ENCODE results near the gene OR52W1. TPM values are rescaled to one million over a fixed set of nuclear protein-coding genes. Genes with fewer than 3 reads are reported as not detected.

The OR52W1 gene
- total RNA-seq, 1 experiment from 2014 or later = not detected

DNA sequence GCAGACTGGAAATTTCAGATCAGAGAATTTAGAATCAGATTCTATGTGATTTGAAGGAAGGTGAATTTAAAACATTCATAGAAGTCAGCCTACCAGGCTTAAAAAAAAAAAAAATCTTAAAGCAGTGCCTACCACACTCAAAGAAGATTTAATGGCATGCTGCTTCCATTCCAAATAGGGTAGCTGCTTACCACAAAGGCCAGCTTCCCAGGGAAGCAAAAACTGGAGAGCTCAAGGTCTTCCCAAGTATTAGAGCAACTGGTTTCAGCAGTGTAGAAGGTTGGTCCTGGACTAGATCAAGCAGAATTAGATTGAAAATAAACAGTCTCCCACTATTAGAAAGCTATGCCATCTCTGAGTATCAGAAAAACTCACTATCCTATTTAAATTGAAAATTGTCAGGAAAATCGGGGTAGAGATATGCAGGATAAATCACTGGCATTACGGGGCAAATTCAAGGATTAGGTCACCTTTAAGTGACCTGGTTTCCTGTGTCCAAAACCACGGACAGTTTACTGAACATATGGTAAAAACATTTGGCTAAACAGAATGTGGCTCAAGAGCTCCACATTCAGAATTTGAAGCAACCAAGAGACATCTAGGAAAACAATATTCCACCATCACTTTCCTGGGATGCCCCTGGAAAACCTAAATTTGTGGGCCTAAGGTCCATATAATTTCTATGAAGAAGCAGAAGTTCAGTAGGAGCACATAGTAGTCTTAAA lies 7.6 kb downstream of the OR52W1 start:
- Mint-ChIP-seq H3K36me3 (ENCODE audit: insufficient read depth, unreplicated experiment) (peaks cover 4% of the 10 kb centered on the region), H3K9me3 (ENCODE audit: low read depth, unreplicated experiment) (no peaks in the 10 kb centered on the region), H3K27me3 (ENCODE audit: unreplicated experiment) (no peaks in the 10 kb centered on the region), H3K4me3 (ENCODE audit: low read depth, unreplicated experiment) (no peak overlapping the region), H3K27ac (ENCODE audit: unreplicated experiment) (no peak overlapping the region), H3K4me1 (ENCODE audit: low read depth, unreplicated experiment) (peaks cover 9% of the 10 kb centered on the region)
- intact Hi-C loops (cut with micrococcal nuclease; ENCODE audit: unreplicated experiment) = no loop called here
- TF ChIP-seq, protein P1, sequence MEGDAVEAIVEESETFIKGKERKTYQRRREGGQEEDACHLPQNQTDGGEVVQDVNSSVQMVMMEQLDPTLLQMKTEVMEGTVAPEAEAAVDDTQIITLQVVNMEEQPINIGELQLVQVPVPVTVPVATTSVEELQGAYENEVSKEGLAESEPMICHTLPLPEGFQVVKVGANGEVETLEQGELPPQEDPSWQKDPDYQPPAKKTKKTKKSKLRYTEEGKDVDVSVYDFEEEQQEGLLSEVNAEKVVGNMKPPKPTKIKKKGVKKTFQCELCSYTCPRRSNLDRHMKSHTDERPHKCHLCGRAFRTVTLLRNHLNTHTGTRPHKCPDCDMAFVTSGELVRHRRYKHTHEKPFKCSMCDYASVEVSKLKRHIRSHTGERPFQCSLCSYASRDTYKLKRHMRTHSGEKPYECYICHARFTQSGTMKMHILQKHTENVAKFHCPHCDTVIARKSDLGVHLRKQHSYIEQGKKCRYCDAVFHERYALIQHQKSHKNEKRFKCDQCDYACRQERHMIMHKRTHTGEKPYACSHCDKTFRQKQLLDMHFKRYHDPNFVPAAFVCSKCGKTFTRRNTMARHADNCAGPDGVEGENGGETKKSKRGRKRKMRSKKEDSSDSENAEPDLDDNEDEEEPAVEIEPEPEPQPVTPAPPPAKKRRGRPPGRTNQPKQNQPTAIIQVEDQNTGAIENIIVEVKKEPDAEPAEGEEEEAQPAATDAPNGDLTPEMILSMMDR (IDR thresholded peaks at IDR 0.05; ENCODE audit: unreplicated experiment) = no peak
- no peak for DNase-seq
- CTCF ChIA-PET = no interaction called here
- no TSS peak for BruUV-seq (replicated peaks)

DNA sequence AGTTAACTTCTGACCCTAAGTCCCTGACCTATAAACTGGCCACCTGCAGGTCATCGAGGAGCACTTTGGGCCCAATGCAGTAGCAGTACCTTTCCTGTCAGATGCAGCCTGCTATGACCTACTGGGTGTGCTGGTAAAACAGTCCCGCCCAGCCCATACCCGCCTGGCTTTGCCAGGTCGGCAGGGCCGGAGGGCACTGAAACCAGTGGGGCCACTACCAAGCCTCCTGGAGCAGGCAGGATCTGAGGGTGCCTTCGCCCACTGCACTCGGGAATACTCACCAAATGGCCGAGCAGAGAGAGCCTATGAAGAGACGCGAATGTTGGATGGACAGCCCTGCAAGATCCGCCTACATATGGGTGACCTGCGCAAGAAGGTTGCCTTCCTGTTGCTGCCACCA lies 10.8 kb downstream of the OR52W1 start:
- TF ChIP-seq, protein P1 (IDR thresholded peaks at IDR 0.05; ENCODE audit: unreplicated experiment) = no peak
- CTCF ChIA-PET = no interaction called here
- no peak overlapping the region for H3K4me3 Mint-ChIP-seq (ENCODE audit: low read depth, unreplicated experiment)
- H3K9me3 Mint-ChIP-seq (ENCODE audit: low read depth, unreplicated experiment) = no peaks in the 10 kb centered on the region
- DNase-seq = no peak
- H3K4me1 Mint-ChIP-seq (ENCODE audit: low read depth, unreplicated experiment) = peaks cover 9% of the 10 kb centered on the region
- no peak overlapping the region for H3K27ac Mint-ChIP-seq (ENCODE audit: unreplicated experiment)
- peaks cover 4% of the 10 kb centered on the region for H3K36me3 Mint-ChIP-seq (ENCODE audit: insufficient read depth, unreplicated experiment)
- no TSS peak for BruUV-seq (replicated peaks)
- H3K27me3 Mint-ChIP-seq (ENCODE audit: unreplicated experiment) = no peaks in the 10 kb centered on the region
- intact Hi-C loops (cut with micrococcal nuclease; ENCODE audit: unreplicated experiment) = no loop called here

DNA sequence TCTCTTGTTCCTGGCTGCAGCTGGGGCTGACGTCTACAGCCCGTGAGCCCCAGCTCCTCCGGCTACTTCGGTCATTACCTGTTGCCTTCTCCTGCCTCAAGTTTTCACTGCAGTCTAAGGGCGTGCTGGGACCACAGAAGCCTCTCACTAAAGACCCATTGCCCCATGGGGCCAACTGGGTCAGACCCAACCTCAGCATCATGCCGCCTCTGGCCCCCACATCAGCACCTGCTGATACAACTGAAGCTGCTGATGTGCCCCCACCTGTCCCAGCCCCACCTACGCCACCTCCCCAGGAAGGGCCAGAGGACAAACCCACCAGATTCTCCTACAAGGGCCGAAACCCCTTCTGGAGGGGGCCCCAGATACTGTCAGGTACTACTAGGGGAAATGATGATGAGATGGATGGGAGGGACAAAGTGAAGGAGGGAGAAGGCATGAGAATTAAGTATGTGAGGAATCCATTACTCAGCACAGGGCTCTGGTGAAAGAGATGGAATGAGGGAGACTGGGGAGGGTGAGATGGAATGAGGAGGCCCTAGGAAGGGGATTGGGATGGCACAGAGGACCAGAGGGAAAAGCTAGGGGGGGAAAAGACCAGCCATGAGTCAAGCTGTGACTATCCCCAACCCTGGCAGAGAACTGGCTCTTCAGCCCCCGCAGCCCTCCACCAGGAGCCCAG lies 11.4 kb downstream of the OR52W1 start:
- Mint-ChIP-seq H3K36me3 (ENCODE audit: insufficient read depth, unreplicated experiment) (peaks cover 4% of the 10 kb centered on the region), H3K27me3 (ENCODE audit: unreplicated experiment) (no peaks in the 10 kb centered on the region), H3K9me3 (ENCODE audit: low read depth, unreplicated experiment) (no peaks in the 10 kb centered on the region), H3K27ac (ENCODE audit: unreplicated experiment) (no peak overlapping the region), H3K4me3 (ENCODE audit: low read depth, unreplicated experiment) (no peak overlapping the region), H3K4me1 (ENCODE audit: low read depth, unreplicated experiment) (peaks cover 9% of the 10 kb centered on the region)
- DNase-seq = no peak
- intact Hi-C loops (cut with micrococcal nuclease; ENCODE audit: unreplicated experiment) = no loop called here
- TF ChIP-seq, protein P1 (IDR thresholded peaks at IDR 0.05; ENCODE audit: unreplicated experiment) = no peak
- BruUV-seq (replicated peaks) = no TSS peak
- CTCF ChIA-PET = no interaction called here

DNA sequence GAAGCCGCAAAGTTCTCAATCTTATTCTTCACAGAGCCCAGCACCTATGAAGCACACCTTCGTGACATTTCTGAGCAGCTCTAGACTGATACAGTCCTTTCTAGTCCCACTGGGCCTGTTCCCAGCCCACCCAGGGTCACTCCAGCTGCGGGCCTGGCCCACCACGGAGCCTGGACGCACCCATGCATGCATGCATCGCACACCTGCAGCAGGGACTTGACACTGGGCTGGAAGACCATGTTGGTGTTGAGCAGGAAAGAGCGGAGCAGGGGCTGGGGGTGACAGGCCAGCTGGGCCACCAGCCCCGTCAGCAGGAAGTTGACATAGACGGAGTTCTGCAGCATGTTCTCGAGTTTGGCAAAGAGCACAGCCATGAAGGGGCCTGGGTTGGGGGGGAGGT lies 15.5 kb downstream of the OR52W1 start:
- CTCF ChIA-PET = no interaction called here
- H3K27ac Mint-ChIP-seq (ENCODE audit: unreplicated experiment) = no peak overlapping the region
- peaks cover 3% of the 10 kb centered on the region for H3K4me1 Mint-ChIP-seq (ENCODE audit: low read depth, unreplicated experiment)
- intact Hi-C loops (cut with micrococcal nuclease; ENCODE audit: unreplicated experiment) = no loop called here
- TF ChIP-seq, protein P1 (IDR thresholded peaks at IDR 0.05; ENCODE audit: unreplicated experiment) = no peak
- H3K36me3 Mint-ChIP-seq (ENCODE audit: insufficient read depth, unreplicated experiment) = peaks cover 5% of the 10 kb centered on the region
- no peak overlapping the region for H3K4me3 Mint-ChIP-seq (ENCODE audit: low read depth, unreplicated experiment)
- no peak for DNase-seq
- H3K9me3 Mint-ChIP-seq (ENCODE audit: low read depth, unreplicated experiment) = no peaks in the 10 kb centered on the region
- BruUV-seq (replicated peaks) = no TSS peak
- H3K27me3 Mint-ChIP-seq (ENCODE audit: unreplicated experiment) = no peaks in the 10 kb centered on the region

Measured in Calu3 (cell line).